Measurements from ENCODE around the gene LARGE1. TPM values are rescaled to one million over a fixed set of nuclear protein-coding genes. Genes with fewer than 3 reads are reported as not detected.
A peak's percentile ranks its signal among the peaks of the same experiment; 100 is the strongest.

Gene LARGE1
- total RNA-seq, 1 donor from 2014 or later = 27.4 TPM

DNA sequence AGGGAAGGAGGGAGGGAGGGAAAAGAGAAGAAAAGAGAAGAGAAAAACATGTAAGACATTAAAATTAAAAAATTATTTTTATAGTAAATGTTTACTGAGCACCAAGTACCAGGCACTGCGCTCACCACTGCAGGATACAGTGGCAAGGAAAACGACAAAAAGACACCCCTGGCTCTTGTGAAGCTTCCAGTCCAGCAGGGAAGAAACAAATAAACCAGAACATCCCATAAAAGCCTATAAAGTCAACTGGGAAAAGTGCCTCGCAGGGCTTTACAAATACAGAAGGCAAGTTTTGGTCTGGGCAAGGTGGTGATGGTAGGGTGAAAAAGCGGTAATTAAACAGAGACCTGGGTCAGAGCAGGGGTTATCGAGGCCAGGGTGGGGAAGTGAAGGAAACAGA, 33.6 kb downstream of the LARGE1 start:
- Histone ChIP-seq H3K27ac (no peak overlapping the region), H3K9me3 (no peaks in the 10 kb centered on the region), H3K4me1 (no peaks in the 10 kb centered on the region), H3K36me3 (no peaks in the 10 kb centered on the region), H3K27me3 (ENCODE audit: low read depth) (no peaks in the 10 kb centered on the region), H3K4me3 (no peak overlapping the region)
- ATAC-seq = no peak
- DNase-seq = no peak
- TF ChIP-seq CTCF (IDR thresholded peaks at IDR 0.05) = no peak
- intact Hi-C loops (cut with DNase I) = no loop called here

DNA sequence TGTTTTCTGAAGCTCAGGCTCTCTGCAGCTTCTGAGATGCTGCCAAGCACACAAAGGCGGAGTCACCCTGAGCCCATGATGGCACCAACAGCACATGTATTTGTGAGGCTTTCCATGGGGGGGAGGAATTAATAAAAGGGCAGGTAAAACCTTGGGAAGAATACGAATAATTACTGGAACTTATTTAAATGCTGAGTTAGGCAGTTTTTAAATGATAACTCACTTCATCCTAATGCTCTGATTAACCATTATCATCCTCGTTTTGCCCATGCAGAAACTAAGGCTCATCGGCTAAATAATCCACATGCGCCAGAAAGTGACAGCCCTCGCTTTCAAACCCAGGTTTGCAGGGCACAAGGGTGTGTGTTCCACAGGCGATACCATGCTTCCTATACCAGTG, 35.4 kb downstream of the LARGE1 start:
- no peak for DNase-seq
- no peak for TF ChIP-seq CTCF (IDR thresholded peaks at IDR 0.05)
- no peak overlapping the region for H3K4me3 ChIP-seq
- intact Hi-C loops (cut with DNase I) = no loop called here
- H3K4me1 ChIP-seq = no peaks in the 10 kb centered on the region
- no peaks in the 10 kb centered on the region for H3K27me3 ChIP-seq (ENCODE audit: low read depth)
- H3K9me3 ChIP-seq = no peaks in the 10 kb centered on the region
- H3K27ac ChIP-seq = no peak overlapping the region
- ATAC-seq = no peak
- H3K36me3 ChIP-seq = no peaks in the 10 kb centered on the region

DNA sequence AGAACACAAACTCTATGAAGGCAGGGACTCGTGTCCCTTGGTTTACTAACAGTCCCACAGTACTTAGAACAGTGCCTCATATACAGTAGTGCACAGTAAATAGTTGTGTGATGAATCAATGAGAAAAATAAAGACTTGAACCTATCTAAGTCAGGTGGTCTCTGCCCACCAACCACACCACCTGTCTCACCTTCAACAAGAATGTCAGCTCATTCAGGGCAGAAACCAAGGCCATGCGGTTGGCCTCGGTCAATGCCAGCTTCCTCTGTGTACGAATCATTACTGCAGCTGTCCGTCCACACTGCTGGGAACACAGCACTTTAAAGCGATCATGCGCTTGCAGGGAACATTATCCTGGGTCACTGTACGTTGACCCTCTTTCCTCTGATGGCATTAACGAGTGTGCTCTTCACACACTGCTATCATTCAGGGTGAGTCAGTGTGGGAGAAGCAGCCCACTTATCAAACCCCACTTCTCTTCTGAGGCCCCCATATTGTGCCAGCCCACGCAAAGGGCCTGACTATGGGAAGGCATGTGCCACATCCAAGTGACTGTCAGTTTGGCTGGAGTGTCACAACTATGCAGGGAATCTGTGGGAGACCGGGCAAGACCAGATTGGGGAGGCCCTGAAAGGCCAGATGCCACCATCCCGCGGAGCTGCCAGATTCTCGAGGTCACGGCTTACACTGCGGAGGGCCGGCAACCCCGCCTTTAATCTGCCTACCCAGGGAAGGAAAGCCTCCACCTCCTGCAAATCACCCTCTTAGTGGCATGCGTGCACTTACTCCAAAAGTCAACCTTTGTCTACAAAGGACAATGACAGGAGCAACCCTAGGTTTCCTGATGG, 36.1 kb downstream of the LARGE1 start:
- no peaks in the 10 kb centered on the region for H3K4me1 ChIP-seq
- intact Hi-C loops (cut with DNase I) = no loop called here
- H3K4me3 ChIP-seq = no peak overlapping the region
- DNase-seq (no peak), ATAC-seq (peak in 1 of 2 donors; percentile 21)
- H3K27me3 ChIP-seq (ENCODE audit: low read depth) = no peaks in the 10 kb centered on the region
- no peak for TF ChIP-seq CTCF (IDR thresholded peaks at IDR 0.05)
- no peak overlapping the region for H3K27ac ChIP-seq
- no peaks in the 10 kb centered on the region for H3K36me3 ChIP-seq
- no peaks in the 10 kb centered on the region for H3K9me3 ChIP-seq

- TF ChIP-seq CTCF (IDR thresholded peaks at IDR 0.05) = no peak
- H3K27me3 ChIP-seq (ENCODE audit: low read depth) = no peaks in the 10 kb centered on the region
- H3K27ac ChIP-seq = no peak overlapping the region
- H3K9me3 ChIP-seq = no peaks in the 10 kb centered on the region
- H3K36me3 ChIP-seq = no peaks in the 10 kb centered on the region
- DNase-seq (no peak), ATAC-seq (peak; percentile 71 to 78)
- no peak overlapping the region for H3K4me3 ChIP-seq
- H3K4me1 ChIP-seq = no peaks in the 10 kb centered on the region
- intact Hi-C loops (cut with DNase I) = no loop called here
Observed at GRCh38 chr22:33883561-33883960, 36.7 kb downstream of the LARGE1 start.

DNA sequence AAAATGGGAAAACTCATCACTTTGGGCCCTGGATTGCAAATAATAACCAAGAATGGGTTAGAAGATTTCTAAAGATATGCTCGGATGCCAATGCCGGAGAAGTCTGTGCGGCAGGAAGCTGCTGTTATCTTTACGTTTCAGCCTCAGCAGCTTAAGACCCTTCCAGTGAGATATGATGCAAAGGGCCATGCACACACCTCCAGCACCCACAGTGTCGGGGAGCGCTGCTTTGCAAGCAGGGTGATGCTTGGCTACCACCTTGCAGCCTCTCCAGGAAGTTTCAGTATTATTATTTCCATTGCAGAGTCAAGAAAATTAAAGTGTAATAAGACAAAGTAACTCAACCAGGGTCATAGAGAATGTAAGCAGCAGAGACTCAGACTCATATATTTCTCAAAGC, 37.3 kb downstream of the LARGE1 start:
- no peak for DNase-seq
- TF ChIP-seq CTCF (IDR thresholded peaks at IDR 0.05) = no peak
- no peaks in the 10 kb centered on the region for H3K9me3 ChIP-seq
- intact Hi-C loops (cut with DNase I) = no loop called here
- ATAC-seq = no peak
- no peaks in the 10 kb centered on the region for H3K36me3 ChIP-seq
- no peaks in the 10 kb centered on the region for H3K4me1 ChIP-seq
- H3K27me3 ChIP-seq (ENCODE audit: low read depth) = no peaks in the 10 kb centered on the region
- H3K4me3 ChIP-seq = no peak overlapping the region
- H3K27ac ChIP-seq = no peak overlapping the region

Data from lower lobe of right lung (tissue), 2 donors.